HG02885 (cell line): ENCODE measurements around the gene CHRNE.
"Not testable (repeated sequence)": the region's sequence is repeated elsewhere in the genome, so short reads cannot be mapped to it uniquely, and the experiment has no call there.

Source experiments
- ATAC-seq: cut with Tn5 transposase; IDR thresholded peaks from one replicate; pipeline ENCODE4 v1.9.1; 2021; ENCODE audit warnings: mild to moderate bottlenecking; ENCODE audit not compliant: unreplicated experiment, poor library complexity

CHRNE gene

DNA sequence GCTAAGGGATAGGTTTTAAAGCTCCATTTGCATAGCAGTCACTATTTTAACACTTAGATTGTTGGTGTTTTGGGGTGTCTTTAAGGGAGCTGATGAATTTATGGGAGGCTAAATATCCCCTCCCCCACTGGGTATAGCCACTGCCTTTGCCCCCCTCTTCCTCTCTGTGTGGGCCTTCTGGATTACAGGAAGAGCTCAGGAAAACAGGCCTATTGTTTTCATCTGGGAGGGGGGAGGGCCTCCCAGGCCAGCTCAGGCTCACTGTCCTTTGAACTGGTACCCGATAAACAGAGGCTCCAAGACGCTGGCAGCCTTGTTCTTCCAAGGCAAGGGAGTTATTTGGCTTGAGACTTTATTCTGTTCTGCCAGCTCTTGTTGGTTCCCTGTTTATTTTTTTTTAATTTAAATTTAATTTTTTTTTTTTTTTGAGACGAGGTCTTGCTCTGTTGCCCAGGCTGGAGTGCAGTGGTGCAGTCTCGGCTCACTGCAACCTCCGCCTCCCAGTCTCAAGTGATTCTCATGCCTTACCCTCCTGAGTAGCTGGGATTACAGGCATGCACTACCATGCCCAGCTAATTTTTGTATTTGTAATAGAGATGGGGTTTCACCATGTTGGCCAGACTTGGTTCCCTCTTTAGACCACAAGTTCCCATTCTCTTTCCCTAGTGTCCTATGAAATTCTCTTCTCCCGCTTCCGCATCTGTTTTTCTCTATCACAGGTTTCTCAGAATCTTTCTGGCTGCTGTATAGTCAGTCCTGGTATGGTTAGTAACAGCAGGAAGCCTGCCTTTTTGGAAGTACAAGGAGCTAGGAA is 44.6 kb downstream of the CHRNE start:
- ATAC-seq, result no peak

DNA sequence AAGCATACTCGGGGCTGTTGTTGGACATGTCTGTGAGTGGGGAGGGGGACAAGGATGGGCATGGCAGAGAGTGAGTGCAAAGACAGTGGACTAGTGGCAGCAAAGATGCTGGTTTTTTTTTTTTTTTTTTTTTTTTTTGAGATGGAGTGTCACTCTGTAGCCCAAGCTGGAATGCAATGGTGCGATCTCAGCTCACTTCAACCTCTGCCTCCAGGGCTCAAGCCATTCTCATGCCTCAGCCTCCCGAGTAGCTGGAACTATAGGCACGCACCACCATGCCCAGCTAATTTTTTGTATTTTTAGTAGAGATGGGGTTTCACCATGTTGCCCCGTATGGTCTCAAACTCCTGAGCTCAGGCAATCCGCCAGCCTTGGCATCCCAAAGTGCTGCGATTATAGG is 45.6 kb downstream of the CHRNE start:
- ATAC-seq, result not testable (repeated sequence)

DNA sequence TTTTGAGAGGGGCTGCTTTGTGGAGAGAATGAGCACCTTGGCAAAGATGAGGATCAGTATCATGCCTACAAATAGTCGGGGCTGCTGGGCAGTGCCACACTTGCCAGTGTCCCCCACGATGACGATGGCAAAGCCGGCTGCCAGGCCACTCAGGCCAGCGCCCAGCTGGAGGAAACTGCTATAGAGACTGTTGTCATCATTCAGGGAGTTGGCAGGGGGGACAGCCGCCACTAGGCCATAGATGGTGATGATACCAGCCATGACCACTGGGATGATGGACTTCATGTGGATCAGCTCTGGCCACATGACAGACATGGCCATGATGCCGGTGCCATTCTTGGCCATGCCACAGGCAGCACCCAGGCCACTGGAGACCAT is 46.0 kb downstream of the CHRNE start:
- no peak for ATAC-seq

DNA sequence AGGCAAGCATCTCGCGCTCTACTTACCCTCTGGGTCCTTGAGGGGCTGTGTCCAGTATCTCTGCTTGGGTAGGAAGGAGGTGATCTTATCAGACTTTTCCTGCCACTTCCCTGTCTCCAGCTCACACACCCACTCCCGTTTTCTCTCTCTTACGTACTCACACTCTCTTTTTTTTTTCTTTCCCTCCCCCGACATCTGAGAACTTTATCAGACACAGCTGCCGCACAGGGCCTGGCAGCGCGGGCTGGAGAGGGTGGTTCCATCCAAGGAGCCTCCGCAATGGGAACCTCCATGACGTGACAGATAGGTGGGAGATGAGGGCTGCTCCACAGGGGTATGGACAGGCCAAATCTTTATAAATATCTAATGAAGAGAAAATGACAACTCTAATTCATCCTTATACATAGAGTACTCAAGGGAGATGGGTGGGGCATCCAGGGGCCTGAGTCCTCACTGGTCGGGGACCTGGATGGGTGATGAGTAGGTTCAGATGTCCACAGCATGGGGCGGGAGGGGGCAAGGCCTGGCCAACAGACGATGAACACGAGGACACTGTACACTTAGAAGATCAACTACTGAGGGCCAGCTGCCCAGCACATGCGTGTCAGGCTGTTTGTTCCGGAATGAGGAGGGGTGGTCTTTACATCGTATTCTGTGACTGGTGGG is 46.5 kb downstream of the CHRNE start:
- no peak for ATAC-seq

DNA sequence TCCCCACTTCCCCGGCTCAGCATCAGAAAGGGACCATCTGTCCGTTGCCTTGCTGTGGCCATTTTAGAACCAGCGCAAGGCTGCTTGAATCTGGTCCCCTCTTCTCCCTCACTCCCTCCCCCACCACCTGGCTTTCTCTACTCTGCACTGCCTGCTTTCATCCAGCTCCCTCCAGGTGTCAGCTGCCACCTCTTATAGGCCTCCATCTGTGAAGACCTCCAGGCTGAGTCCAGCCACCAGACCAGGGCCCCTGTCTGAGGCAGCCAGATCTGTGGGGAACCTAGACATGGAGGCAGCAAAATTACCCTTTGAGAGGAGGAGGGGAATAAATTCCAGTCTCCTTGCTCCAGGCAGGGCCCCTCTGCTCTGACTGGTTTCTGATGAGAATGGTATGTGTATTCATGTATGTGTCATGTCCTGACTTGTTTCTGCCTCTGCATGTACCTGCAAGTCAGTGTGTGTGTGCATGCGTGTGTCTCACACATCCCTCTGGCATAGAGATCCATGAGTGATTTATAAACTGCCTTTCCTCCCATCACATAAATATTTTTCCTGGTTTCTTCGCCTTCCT is 48.7 kb downstream of the CHRNE start:
- no peak for ATAC-seq

DNA sequence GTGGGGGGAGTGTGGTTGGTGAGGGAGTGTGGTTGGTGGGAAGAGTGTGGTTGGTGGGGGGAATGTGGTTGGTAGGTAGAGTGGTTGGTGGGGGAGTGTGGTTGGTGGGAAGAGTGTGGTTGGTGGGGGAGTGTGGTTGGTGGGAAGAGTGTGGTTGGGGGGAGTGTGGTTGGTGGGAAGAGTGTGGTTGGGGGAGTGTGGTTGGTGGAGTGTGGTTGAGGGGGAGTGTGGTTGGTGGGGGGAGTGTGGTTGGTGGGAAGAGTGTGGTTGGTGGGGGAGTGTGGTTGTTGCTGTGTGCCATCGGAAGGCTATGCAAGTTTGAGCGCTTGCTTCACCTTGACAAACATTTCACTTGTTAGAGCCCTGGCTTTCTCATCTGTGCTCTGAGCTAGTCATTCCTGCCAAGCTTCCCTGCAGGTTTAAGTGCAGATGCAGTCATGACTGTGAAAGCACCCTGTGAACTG is 49.7 kb downstream of the CHRNE start:
- no peak for ATAC-seq

DNA sequence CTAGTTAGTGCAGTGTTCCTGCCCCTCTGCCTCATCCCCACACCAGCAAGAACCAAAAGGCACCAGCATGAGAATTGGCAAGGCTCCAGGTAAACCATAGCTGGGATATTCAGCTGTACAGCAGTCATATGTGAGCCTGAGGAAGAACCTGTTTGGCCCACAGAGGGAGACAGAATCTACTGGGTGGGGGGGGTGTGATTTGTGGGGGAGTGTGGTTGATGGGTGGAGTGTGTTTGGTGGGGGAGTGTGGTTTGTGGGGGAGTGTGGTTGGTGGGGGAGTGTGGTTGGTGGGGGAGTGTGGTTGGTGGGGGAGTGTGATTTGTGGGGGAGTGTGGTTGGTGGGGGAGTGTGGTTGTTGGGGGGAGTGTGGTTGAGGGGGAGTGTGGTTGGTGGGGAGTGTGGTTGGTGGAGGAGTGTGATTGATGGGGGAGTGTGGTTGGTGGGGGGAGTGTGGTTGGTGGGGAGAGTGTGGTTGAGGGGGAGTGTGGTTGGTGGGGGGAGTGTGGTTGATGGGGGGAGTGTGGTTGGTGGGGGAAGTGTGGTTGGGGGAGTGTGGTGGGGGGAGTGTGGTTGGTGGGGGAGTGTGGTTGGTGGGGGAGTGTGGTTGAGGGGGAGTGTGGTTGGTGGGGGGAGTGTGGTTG is 50.2 kb downstream of the CHRNE start:
- ATAC-seq, result no peak

DNA sequence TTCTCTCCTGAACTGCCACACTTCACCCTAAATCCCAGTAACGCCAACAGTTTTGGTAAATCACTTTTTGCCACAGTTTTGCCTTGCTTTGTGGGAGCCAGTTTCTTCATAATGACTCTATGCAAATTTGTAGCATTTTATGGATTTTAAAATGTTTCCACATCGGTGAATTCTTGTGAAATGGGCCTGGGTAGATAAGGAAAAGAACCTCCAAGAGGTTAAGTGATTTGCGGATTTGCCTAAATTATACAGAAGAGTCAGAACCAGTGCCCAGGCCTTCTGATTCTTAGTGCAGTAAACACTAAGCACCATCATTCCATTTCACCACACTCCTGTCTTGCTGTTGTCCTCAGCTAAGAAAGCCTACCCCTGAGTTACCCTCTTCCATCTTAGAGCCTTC is 51.8 kb downstream of the CHRNE start:
- ATAC-seq, result no peak

DNA sequence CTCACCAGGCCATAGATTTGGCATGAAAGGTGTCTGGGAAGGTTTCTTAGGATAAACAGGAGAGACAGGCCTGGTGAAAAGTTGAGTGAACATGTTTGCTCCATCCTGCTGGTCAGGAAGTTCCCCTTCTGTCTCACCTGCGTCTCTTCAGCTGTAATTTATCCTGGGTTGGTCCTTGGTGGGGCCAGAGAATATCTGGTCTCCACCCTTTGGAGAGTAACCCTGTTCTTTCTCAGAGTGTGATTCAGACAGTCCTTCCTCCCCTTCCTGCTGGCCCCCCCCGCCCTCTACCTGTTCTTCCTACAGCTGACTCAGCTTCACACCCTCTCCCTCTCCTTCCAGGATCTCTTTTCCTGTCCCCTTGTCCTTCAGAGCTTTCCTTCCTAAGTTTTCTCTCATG is 52.7 kb downstream of the CHRNE start:
- no peak for ATAC-seq

DNA sequence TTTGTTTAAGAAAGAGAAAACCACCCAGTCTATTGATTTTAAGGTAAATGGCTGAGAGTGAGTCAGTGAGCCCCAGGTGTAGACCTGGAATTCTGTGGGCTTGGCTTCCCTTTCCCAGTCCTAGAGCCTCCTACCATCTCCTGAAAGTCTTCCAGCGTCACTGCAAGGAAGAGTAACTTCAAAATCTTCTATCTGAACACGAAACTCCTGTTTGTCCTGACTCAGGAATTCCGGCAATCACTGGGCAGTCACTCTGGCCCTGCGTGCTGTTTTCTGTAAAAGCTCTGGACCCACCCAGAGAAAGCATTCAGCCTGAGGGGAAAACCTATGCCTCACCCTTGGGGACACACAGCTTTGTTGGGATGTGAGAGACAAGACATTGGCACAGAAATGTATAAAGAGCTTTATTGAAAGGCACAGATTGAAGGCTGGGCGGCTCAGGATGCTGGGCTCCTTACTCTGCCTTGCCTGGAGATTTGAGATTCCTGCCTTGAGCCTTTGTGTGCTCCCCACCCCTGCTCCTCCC is 53.8 kb downstream of the CHRNE start:
- ATAC-seq, result no peak
